HepG2 (cell line): ENCODE results near the gene CFAP119. TPM values are rescaled to one million over a fixed set of nuclear protein-coding genes. Genes with fewer than 3 reads are reported as not detected.

Experiments
- AGO1 ChIP-seq: fragments of 200-400 bp; formaldehyde crosslinking; IDR thresholded peaks from 2 replicates; pipeline ENCODE4 v1.6.1; 2017; ENCODE audit warnings: mild to moderate bottlenecking, low read depth, low read length, moderate library complexity; ENCODE audit not compliant: poor library complexity, severe bottlenecking
- NCOA5 ChIP-seq: sonication (generic); formaldehyde crosslinking; IDR thresholded peaks from 2 replicates; pipeline ENCODE4 v1.4.0; 2020; ENCODE audit warnings: missing genetic modification reagents
- NR2F1 ChIP-seq, 2 experiments: fragments of 450-650 bp in 1 of 2; formaldehyde crosslinking in 1 of 2; IDR thresholded peaks; 2 replicates each; pipeline versions ENCODE4 v1.5.0 to v1.6.1; 2016 to 2020; ENCODE audit warnings: mild to moderate bottlenecking in 1 of 2, missing compliant biosample characterization in 1 of 2, missing genetic modification reagents in 1 of 2, moderate library complexity in 1 of 2
- RBFOX2 ChIP-seq: fragments of 200-400 bp; formaldehyde crosslinking; IDR thresholded peaks from 2 replicates; pipeline ENCODE4 v1.6.1; 2017; ENCODE audit warnings: low read depth, mild to moderate bottlenecking, low read length
- ZNF180 ChIP-seq: sonication (generic); formaldehyde crosslinking; IDR thresholded peaks from 2 replicates; pipeline ENCODE4 v1.4.0; 2020; ENCODE audit warnings: low read depth, missing genetic modification reagents, borderline replicate concordance
- ZNF775 ChIP-seq: sonication (generic); formaldehyde crosslinking; IDR thresholded peaks from 2 replicates; pipeline ENCODE4 v1.4.0; 2020; ENCODE audit warnings: missing genetic modification reagents, mild to moderate bottlenecking, moderate library complexity, borderline replicate concordance
- ZSCAN12 ChIP-seq: sonication (generic); formaldehyde crosslinking; IDR thresholded peaks from 2 replicates; pipeline ENCODE4 v1.9.0; 2021; ENCODE audit warnings: mild to moderate bottlenecking, missing genetic modification reagents
- polyA plus RNA-seq, 8 experiments: library from polyadenylated mRNA; depleted of rRNA in 3 of 8; stranded (reverse) in 7 of 8; unstranded in 1 of 8; fragments of >200 nt; fragmentation: Illumina TruSeq in 4 of 8; extraction: Trizol in 4 of 8; gene quantifications; 2 replicates each; pipeline versions ENCODE4 v1.2.1 to v1.2.3, GENCODE V29; 2011 to 2016; ENCODE audit warnings: low read depth in 4 of 8, missing spikeins in 1 of 8, mixed read lengths in 1 of 8; ENCODE audit not compliant: insufficient read depth in 1 of 8
- total RNA-seq, 5 experiments: library from RNA; depleted of rRNA; stranded (reverse); fragments of >200 nt; fragmentation: Illumina TruSeq; extraction: Trizol; gene quantifications; 2 replicates each; pipeline ENCODE4 v1.2.3, GENCODE V29; 2016; ENCODE audit warnings: low read depth in 1 of 5
- TF ChIP-seq, protein P1 (sequence below): IDR thresholded peaks from 2 replicates; pipeline ENCODE4 v1.6.1; 2016; ENCODE audit warnings: missing genetic modification reagents, missing compliant biosample characterization
- TF ChIP-seq, protein P2 (sequence below): sonication (generic); formaldehyde crosslinking; IDR thresholded peaks from 2 replicates; pipeline ENCODE4 v1.5.0; 2020; ENCODE audit warnings: mild to moderate bottlenecking, missing genetic modification reagents
- TF ChIP-seq, protein P3 (sequence below), 2 experiments: fragments of 450-650 bp in 1 of 2; sonication (generic) in 1 of 2; formaldehyde crosslinking in 1 of 2; IDR thresholded peaks; 2 replicates each; pipeline versions ENCODE4 v1.6.1 to v1.8.0; 2016 to 2022; ENCODE audit warnings: antibody characterized with exemption in 1 of 2, mild to moderate bottlenecking in 1 of 2, missing genetic modification reagents in 1 of 2

The CFAP119 gene
- total and polyA plus RNA-seq, 2 of the 13 experiments (the other 11 are each of a cell fraction or from before 2014, with no cell fraction given) = 6.4 TPM

DNA sequence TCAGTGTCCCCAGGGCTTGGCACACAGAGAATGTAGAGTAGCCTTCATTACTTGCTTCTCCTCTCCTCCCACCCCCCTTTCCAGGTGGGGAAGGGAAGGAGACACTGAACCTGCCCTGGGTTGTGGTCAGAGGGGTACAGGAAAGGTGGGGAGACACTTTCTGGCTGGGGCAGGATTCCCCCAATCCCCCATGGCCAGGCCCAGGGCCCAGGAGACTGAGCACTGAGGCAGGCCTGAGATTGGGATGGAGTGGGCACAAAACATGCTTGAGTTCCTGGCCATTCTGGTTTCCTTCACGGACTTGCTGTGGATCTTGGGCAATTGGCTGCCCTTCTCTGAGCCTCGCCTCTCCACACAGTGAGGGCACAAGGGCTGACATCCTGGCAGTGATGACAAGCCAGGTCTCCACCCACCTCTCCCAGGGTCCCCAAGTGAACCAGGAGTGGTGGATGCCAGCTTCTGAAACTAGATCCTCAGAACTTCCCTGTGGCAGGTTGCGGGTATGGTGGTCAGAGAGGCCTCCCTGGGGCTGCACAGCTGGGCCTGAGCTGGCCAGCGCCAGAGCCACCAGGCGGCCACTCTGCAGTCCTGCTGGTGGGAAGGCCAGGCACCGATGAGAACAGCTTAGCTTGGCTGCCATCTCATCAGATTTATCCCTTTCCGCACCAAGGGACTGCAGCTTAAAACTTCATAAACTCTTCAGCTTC is 15.9 kb upstream of the CFAP119 start (continued):
- TF ChIP-seq, protein P1, sequence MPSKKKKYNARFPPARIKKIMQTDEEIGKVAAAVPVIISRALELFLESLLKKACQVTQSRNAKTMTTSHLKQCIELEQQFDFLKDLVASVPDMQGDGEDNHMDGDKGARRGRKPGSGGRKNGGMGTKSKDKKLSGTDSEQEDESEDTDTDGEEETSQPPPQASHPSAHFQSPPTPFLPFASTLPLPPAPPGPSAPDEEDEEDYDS = no peak
- TF ChIP-seq, protein P2, sequence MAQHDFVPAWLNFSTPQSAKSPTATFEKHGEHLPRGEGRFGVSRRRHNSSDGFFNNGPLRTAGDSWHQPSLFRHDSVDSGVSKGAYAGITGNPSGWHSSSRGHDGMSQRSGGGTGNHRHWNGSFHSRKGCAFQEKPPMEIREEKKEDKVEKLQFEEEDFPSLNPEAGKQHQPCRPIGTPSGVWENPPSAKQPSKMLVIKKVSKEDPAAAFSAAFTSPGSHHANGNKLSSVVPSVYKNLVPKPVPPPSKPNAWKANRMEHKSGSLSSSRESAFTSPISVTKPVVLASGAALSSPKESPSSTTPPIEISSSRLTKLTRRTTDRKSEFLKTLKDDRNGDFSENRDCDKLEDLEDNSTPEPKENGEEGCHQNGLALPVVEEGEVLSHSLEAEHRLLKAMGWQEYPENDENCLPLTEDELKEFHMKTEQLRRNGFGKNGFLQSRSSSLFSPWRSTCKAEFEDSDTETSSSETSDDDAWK (CRISPR knock-in tag) = no peak
- TF ChIP-seq ZSCAN12 (CRISPR knock-in tag) = peak; percentile 72; the same call in 1 of the 2 replicates
- TF ChIP-seq AGO1 = peak; percentile 95
- TF ChIP-seq, protein P3, sequence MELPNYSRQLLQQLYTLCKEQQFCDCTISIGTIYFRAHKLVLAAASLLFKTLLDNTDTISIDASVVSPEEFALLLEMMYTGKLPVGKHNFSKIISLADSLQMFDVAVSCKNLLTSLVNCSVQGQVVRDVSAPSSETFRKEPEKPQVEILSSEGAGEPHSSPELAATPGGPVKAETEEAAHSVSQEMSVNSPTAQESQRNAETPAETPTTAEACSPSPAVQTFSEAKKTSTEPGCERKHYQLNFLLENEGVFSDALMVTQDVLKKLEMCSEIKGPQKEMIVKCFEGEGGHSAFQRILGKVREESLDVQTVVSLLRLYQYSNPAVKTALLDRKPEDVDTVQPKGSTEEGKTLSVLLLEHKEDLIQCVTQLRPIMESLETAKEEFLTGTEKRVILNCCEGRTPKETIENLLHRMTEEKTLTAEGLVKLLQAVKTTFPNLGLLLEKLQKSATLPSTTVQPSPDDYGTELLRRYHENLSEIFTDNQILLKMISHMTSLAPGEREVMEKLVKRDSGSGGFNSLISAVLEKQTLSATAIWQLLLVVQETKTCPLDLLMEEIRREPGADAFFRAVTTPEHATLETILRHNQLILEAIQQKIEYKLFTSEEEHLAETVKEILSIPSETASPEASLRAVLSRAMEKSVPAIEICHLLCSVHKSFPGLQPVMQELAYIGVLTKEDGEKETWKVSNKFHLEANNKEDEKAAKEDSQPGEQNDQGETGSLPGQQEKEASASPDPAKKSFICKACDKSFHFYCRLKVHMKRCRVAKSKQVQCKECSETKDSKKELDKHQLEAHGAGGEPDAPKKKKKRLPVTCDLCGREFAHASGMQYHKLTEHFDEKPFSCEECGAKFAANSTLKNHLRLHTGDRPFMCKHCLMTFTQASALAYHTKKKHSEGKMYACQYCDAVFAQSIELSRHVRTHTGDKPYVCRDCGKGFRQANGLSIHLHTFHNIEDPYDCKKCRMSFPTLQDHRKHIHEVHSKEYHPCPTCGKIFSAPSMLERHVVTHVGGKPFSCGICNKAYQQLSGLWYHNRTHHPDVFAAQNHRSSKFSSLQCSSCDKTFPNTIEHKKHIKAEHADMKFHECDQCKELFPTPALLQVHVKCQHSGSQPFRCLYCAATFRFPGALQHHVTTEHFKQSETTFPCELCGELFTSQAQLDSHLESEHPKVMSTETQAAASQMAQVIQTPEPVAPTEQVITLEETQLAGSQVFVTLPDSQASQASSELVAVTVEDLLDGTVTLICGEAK (IDR thresholded peaks at IDR 0.05) = no peak
- TF ChIP-seq, protein P3 (CRISPR knock-in tag; IDR thresholded peaks at IDR 0.05) = no peak
- peak; percentile 64 for TF ChIP-seq RBFOX2
- TF ChIP-seq ZNF775 = no peak
- TF ChIP-seq NCOA5 (CRISPR knock-in tag) = peak; percentile 80; the same call in 1 of the 2 replicates
- peak; percentile 30; the same call in 1 of the 2 replicates for TF ChIP-seq ZNF180 (CRISPR knock-in tag)
- TF ChIP-seq NR2F1 (CRISPR knock-in tag; IDR thresholded peaks at IDR 0.05) = no peak
